ENCODE results near the gene C8A.

DNA sequence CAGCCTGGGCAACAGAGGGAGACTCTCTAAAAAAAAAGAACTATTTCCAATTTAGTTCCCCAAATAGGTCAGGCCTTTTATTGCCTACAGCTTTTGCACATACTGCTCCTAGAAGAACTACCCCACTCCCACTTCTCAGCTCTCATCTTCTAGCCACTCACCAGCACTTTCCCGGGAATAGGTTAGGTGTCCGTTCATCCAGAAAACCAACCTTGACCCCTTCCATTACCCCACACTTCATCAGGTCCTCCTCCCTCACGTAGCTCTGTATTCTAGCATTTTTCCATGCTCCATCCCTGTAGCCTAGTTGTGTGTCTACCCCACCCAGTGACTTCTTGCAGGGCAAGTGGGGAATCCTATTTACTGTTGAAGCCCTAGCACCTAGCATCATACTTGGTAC, 68.6 kb downstream of the C8A start:
- TF ChIP-seq, protein P1, sequence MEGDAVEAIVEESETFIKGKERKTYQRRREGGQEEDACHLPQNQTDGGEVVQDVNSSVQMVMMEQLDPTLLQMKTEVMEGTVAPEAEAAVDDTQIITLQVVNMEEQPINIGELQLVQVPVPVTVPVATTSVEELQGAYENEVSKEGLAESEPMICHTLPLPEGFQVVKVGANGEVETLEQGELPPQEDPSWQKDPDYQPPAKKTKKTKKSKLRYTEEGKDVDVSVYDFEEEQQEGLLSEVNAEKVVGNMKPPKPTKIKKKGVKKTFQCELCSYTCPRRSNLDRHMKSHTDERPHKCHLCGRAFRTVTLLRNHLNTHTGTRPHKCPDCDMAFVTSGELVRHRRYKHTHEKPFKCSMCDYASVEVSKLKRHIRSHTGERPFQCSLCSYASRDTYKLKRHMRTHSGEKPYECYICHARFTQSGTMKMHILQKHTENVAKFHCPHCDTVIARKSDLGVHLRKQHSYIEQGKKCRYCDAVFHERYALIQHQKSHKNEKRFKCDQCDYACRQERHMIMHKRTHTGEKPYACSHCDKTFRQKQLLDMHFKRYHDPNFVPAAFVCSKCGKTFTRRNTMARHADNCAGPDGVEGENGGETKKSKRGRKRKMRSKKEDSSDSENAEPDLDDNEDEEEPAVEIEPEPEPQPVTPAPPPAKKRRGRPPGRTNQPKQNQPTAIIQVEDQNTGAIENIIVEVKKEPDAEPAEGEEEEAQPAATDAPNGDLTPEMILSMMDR (IDR thresholded peaks at IDR 0.05): no peak
- TF ChIP-seq POLR2A (IDR thresholded peaks at IDR 0.05) (no peak), POLR2AphosphoS5 (IDR thresholded peaks at IDR 0.05) (no peak)
